Retinal pigment epithelial cell (primary cell): ENCODE measurements around the gene NSFL1C.

Source experiments
- DNase-seq: peaks from one replicate; pipeline ENCODE4 v3.0.0-alpha.2; 2010; ENCODE audit warnings: low read depth
- H3K4me3 ChIP-seq: 2 replicates; pipeline ENCODE4 v1.5.1; 2011; ENCODE audit warnings: mild to moderate bottlenecking, low read length, control low read depth, moderate library complexity
- CTCF ChIP-seq: conservative IDR thresholded peaks from 2 replicates; pipeline ENCODE4 v1.5.1; 2011; ENCODE audit warnings: low read depth, low read length, control low read depth, inconsistent platforms

NSFL1C gene

GRCh38 chr20:1460275-1460674 is 6.4 kb downstream of the NSFL1C start:
- no peak overlapping the region for H3K4me3 ChIP-seq
- DNase-seq: no peak
- no peak for TF ChIP-seq CTCF

- DNase-seq: no peak
- H3K4me3 ChIP-seq: no peak overlapping the region
- TF ChIP-seq CTCF: no peak
Measured at GRCh38 chr20:1457992-1458391, 8.7 kb downstream of the NSFL1C start.

GRCh38 chr20:1456300-1456699 is 10.3 kb downstream of the NSFL1C start:
- TF ChIP-seq CTCF: no peak
- H3K4me3 ChIP-seq: no peak overlapping the region
- DNase-seq: no peak

DNA sequence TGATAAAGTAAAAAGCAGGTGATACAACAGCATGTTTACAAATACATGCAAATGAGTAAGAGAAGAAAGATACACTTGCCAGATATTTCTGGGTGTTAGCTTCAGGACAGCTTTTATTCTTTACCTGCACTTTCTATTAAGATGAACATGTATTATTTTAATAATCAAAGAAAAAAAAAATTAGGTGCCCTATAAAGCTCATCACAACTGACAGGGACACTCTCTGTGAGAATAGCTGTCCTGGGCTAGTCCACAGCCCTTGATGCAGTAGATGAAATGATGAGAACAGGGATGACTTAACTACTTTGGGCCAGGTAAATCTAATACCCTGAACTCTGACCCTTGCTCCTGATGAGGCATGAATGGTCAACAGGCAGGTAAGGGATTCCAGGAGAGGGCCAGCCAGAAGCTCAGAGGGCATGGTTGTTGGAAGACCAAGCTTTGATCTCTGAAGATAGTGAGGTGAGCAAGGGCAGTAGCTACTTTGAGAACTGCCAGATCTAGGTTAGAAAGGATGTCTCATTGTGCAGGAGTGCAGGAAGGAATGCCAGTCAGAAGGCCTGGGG is 15.6 kb downstream of the NSFL1C start:
- no peak overlapping the region for H3K4me3 ChIP-seq
- no peak for DNase-seq
- TF ChIP-seq CTCF: no peak

- DNase-seq: no peak
- TF ChIP-seq CTCF: no peak
- no peak overlapping the region for H3K4me3 ChIP-seq
Measured at GRCh38 chr20:1449370-1449769, 17.3 kb downstream of the NSFL1C start.

DNA sequence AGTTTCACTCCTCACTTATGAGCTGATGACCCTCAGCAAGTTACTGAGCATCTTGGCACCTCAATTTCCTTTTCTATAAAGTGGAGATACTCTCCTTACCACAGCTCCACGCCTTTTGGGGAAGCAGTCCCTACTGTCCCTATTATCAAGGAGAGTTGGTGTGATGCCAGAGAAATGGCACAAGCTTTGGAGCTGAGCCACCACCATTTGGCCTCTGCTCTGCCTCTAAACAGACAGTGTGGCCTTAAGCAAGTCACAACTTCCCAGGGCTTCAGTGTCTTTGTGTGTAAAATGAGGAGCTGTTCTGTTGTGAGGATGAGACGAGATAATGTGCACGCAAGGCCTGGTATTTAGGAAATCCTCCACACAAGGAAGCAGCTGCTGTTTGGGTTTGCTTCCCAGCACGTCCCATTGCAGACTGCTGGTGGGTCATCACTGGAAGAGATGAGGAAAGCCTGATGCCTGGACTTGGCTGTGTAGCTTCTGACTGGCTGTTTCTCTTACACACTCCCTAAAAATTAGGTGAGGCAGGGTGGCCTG is 18.5 kb downstream of the NSFL1C start:
- DNase-seq: no peak
- H3K4me3 ChIP-seq: no peak overlapping the region
- TF ChIP-seq CTCF: no peak

DNA sequence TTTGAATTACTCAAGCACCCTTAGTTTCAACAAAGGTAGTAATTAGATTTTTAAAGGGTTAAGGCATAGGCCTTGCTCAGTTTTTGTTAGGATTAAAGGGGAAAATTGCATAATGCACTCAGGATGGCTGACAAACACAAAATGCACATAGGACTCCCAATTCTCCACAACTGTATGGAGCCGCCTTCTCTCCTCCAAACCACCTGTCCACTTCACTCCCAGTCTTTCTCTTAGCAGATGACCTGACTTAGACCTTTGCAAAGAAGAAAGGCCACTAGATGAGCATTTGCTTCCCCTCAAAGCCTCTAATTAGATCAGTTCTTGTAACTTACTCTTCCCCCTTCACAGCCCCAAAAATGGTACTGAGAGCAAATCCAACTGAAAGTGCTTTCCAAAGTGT is 20.1 kb downstream of the NSFL1C start:
- no peak for DNase-seq
- TF ChIP-seq CTCF: no peak
- H3K4me3 ChIP-seq: no peak overlapping the region
